HEK293 (cell line): Measurements from ENCODE around the gene WWC1.
A peak's percentile ranks its signal among the peaks of the same experiment; 100 is the strongest.

Experiments
- GLIS2 ChIP-seq: fragments of 450-650 bp; formaldehyde crosslinking; IDR thresholded peaks from 2 replicates; pipeline ENCODE4 v1.5.1; 2016; ENCODE audit warnings: missing biosample characterization, missing genetic modification characterization
- KLF1 ChIP-seq: fragments of 450-650 bp; formaldehyde crosslinking; IDR thresholded peaks from 2 replicates; pipeline ENCODE4 v1.5.1; 2016; ENCODE audit warnings: missing biosample characterization, missing genetic modification characterization
- KLF7 ChIP-seq: fragments of 450-650 bp; formaldehyde crosslinking; IDR thresholded peaks from 2 replicates; pipeline ENCODE4 v1.5.1; 2016; ENCODE audit warnings: missing biosample characterization, missing genetic modification characterization, borderline replicate concordance
- PBX3 ChIP-seq: sonication (generic); formaldehyde crosslinking; IDR thresholded peaks from 2 replicates; pipeline ENCODE4 v1.8.1; 2022; ENCODE audit warnings: mild to moderate bottlenecking, moderate library complexity, missing genetic modification reagents
- RBAK ChIP-seq: fragments of 450-650 bp; formaldehyde crosslinking; IDR thresholded peaks from 2 replicates; pipeline ENCODE4 v1.5.1; 2016; ENCODE audit warnings: missing biosample characterization, missing genetic modification characterization
- SP2 ChIP-seq: fragments of 450-650 bp; formaldehyde crosslinking; IDR thresholded peaks from 2 replicates; pipeline ENCODE4 v1.5.1; 2016; ENCODE audit warnings: missing biosample characterization, missing genetic modification characterization
- SP7 ChIP-seq: fragments of 450-650 bp; formaldehyde crosslinking; IDR thresholded peaks from 2 replicates; pipeline ENCODE4 v1.5.1; 2016; ENCODE audit warnings: missing biosample characterization, missing genetic modification characterization
- TCF7L2 ChIP-seq: IDR thresholded peaks from 2 replicates; pipeline ENCODE4 v1.6.1; 2011; ENCODE audit warnings: low read depth, mild to moderate bottlenecking, inconsistent platforms, low read length, moderate library complexity, borderline replicate concordance
- ZBTB48 ChIP-seq: fragments of 450-650 bp; formaldehyde crosslinking; IDR thresholded peaks from 2 replicates; pipeline ENCODE4 v1.5.1; 2016; ENCODE audit warnings: missing biosample characterization, missing genetic modification characterization
- ZBTB8A ChIP-seq: fragments of 450-650 bp; formaldehyde crosslinking; IDR thresholded peaks from 2 replicates; pipeline ENCODE4 v1.5.1; 2016; ENCODE audit warnings: missing biosample characterization, missing genetic modification characterization
- ZFHX2 ChIP-seq: fragments of 450-650 bp; formaldehyde crosslinking; conservative IDR thresholded peaks from 2 replicates; pipeline ENCODE4 v1.5.1; 2016; ENCODE audit warnings: missing biosample characterization, missing genetic modification characterization
- ZNF146 ChIP-seq: fragments of 450-650 bp; formaldehyde crosslinking; IDR thresholded peaks from 2 replicates; pipeline ENCODE4 v1.5.1; 2016; ENCODE audit warnings: missing biosample characterization, missing genetic modification characterization
- ZNF157 ChIP-seq: fragments of 450-650 bp; formaldehyde crosslinking; IDR thresholded peaks from 2 replicates; pipeline ENCODE4 v1.5.1; 2016; ENCODE audit warnings: missing biosample characterization, missing genetic modification characterization
- ZNF169 ChIP-seq: fragments of 450-650 bp; formaldehyde crosslinking; IDR thresholded peaks from 2 replicates; pipeline ENCODE4 v1.5.1; 2016; ENCODE audit warnings: missing biosample characterization, missing genetic modification characterization
- ZNF2 ChIP-seq: fragments of 450-650 bp; formaldehyde crosslinking; IDR thresholded peaks from 2 replicates; pipeline ENCODE4 v1.5.1; 2016; ENCODE audit warnings: missing biosample characterization, missing genetic modification characterization
- ZNF280C ChIP-seq: fragments of 450-650 bp; formaldehyde crosslinking; IDR thresholded peaks from 2 replicates; pipeline ENCODE4 v1.5.1; 2016; ENCODE audit warnings: missing biosample characterization, missing genetic modification characterization
- ZNF280D ChIP-seq: fragments of 450-650 bp; formaldehyde crosslinking; IDR thresholded peaks from 2 replicates; pipeline ENCODE4 v1.5.1; 2016; ENCODE audit warnings: missing biosample characterization, missing genetic modification characterization
- ZNF544 ChIP-seq: fragments of 450-650 bp; formaldehyde crosslinking; IDR thresholded peaks from 2 replicates; pipeline ENCODE4 v1.5.0; 2017; ENCODE audit warnings: missing biosample characterization, missing genetic modification characterization
- ZNF560 ChIP-seq: fragments of 450-650 bp; formaldehyde crosslinking; IDR thresholded peaks from 2 replicates; pipeline ENCODE4 v1.5.1; 2017; ENCODE audit warnings: missing biosample characterization, missing genetic modification characterization, borderline replicate concordance
- ZNF561 ChIP-seq: fragments of 450-650 bp; IDR thresholded peaks from 2 replicates; pipeline ENCODE4 v1.5.1; 2018; ENCODE audit warnings: missing biosample characterization, missing genetic modification characterization, borderline replicate concordance
- TF ChIP-seq, protein P1 (sequence below): fragments of 450-650 bp; formaldehyde crosslinking; IDR thresholded peaks from 2 replicates; pipeline ENCODE4 v1.5.1; 2016; ENCODE audit warnings: missing biosample characterization, missing genetic modification characterization, borderline replicate concordance
- TF ChIP-seq, protein P2 (sequence below): fragments of 450-650 bp; formaldehyde crosslinking; IDR thresholded peaks from 2 replicates; pipeline ENCODE4 v1.5.1; 2017; ENCODE audit warnings: missing biosample characterization, missing genetic modification characterization
- TF ChIP-seq, protein P3 (sequence below): fragments of 450-650 bp; formaldehyde crosslinking; IDR thresholded peaks from 2 replicates; pipeline ENCODE4 v1.5.1; 2016; ENCODE audit warnings: missing biosample characterization, missing genetic modification characterization
- TF ChIP-seq, protein P4 (sequence below): fragments of 450-650 bp; formaldehyde crosslinking; IDR thresholded peaks from 2 replicates; pipeline ENCODE4 v1.5.1; 2016; ENCODE audit warnings: missing biosample characterization, missing genetic modification characterization

Gene WWC1

GRCh38 chr5:168268949-168269936, 22.2 kb upstream of the WWC1 start (continued):
- TF ChIP-seq, protein P1, sequence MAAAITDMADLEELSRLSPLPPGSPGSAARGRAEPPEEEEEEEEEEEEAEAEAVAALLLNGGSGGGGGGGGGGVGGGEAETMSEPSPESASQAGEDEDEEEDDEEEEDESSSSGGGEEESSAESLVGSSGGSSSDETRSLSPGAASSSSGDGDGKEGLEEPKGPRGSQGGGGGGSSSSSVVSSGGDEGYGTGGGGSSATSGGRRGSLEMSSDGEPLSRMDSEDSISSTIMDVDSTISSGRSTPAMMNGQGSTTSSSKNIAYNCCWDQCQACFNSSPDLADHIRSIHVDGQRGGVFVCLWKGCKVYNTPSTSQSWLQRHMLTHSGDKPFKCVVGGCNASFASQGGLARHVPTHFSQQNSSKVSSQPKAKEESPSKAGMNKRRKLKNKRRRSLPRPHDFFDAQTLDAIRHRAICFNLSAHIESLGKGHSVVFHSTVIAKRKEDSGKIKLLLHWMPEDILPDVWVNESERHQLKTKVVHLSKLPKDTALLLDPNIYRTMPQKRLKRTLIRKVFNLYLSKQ (tag by site-specific recombination) = no peak
- TF ChIP-seq KLF1 (tag by site-specific recombination) (peak; percentile 36; the same call in 1 of the 2 replicates), ZNF280D (no peak), ZBTB48 (tag by site-specific recombination) (peak; percentile 80), GLIS2 (tag by site-specific recombination) (no peak), ZFHX2 (tag by site-specific recombination) (peak; percentile 75), ZNF561 (tag by site-specific recombination) (peak; percentile 76; the same call in 1 of the 2 replicates), ZNF157 (no peak), SP7 (tag by site-specific recombination) (peak; percentile 56), RBAK (tag by site-specific recombination) (no peak), ZNF280C (no peak), ZNF544 (tag by site-specific recombination) (no peak), ZNF169 (tag by site-specific recombination) (no peak), ZNF2 (peak; percentile 95), TCF7L2 (peak; percentile 38; the same call in 1 of the 2 replicates), SP2 (tag by site-specific recombination) (peak; percentile 72), ZBTB8A (tag by site-specific recombination) (peak; percentile 85), ZNF560 (tag by site-specific recombination) (no peak), KLF7 (tag by site-specific recombination) (no peak), PBX3 (CRISPR knock-in tag) (no peak), ZNF146 (tag by site-specific recombination) (no peak)
- TF ChIP-seq, protein P2, sequence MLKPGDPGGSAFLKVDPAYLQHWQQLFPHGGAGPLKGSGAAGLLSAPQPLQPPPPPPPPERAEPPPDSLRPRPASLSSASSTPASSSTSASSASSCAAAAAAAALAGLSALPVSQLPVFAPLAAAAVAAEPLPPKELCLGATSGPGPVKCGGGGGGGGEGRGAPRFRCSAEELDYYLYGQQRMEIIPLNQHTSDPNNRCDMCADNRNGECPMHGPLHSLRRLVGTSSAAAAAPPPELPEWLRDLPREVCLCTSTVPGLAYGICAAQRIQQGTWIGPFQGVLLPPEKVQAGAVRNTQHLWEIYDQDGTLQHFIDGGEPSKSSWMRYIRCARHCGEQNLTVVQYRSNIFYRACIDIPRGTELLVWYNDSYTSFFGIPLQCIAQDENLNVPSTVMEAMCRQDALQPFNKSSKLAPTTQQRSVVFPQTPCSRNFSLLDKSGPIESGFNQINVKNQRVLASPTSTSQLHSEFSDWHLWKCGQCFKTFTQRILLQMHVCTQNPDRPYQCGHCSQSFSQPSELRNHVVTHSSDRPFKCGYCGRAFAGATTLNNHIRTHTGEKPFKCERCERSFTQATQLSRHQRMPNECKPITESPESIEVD (tag by site-specific recombination) = no peak
- TF ChIP-seq, protein P3, sequence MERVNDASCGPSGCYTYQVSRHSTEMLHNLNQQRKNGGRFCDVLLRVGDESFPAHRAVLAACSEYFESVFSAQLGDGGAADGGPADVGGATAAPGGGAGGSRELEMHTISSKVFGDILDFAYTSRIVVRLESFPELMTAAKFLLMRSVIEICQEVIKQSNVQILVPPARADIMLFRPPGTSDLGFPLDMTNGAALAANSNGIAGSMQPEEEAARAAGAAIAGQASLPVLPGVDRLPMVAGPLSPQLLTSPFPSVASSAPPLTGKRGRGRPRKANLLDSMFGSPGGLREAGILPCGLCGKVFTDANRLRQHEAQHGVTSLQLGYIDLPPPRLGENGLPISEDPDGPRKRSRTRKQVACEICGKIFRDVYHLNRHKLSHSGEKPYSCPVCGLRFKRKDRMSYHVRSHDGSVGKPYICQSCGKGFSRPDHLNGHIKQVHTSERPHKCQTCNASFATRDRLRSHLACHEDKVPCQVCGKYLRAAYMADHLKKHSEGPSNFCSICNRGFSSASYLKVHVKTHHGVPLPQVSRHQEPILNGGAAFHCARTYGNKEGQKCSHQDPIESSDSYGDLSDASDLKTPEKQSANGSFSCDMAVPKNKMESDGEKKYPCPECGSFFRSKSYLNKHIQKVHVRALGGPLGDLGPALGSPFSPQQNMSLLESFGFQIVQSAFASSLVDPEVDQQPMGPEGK (tag by site-specific recombination) = peak; percentile 69
- TF ChIP-seq, protein P4, sequence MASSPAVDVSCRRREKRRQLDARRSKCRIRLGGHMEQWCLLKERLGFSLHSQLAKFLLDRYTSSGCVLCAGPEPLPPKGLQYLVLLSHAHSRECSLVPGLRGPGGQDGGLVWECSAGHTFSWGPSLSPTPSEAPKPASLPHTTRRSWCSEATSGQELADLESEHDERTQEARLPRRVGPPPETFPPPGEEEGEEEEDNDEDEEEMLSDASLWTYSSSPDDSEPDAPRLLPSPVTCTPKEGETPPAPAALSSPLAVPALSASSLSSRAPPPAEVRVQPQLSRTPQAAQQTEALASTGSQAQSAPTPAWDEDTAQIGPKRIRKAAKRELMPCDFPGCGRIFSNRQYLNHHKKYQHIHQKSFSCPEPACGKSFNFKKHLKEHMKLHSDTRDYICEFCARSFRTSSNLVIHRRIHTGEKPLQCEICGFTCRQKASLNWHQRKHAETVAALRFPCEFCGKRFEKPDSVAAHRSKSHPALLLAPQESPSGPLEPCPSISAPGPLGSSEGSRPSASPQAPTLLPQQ (tag by site-specific recombination) = peak; percentile 100
